ENCODE data around the gene SASH1. TPM values are rescaled to one million over a fixed set of nuclear protein-coding genes. Genes with fewer than 3 reads are reported as not detected.

The SASH1 gene
- total and polyA plus RNA-seq, 2 of the 8 experiments (the other 6 are each of a cell fraction or from before 2014, with no cell fraction given): 6.0 to 20.2 TPM

DNA sequence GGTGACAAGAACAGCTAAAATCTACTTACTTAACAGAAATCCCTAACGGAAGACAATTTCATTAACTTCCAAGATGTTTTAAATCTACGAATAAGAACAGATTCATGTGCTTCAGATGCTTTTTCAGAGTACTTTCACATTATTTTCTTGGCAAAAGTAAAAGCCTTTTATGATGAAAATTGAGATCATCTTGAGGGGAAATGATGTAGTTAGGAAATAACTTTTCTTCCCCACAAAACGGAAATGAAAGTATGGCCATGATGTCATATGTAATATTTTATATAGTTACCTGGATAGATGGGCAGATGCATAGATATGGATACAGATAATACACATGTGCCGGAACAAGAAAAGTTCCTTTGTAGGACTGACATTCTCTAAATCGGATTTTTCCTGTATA, 32.8 kb downstream of the SASH1 start (continued):
- no peak for TF ChIP-seq RAD21 (IDR thresholded peaks at IDR 0.05 in 1 of 2, conservative IDR thresholded peaks at IDR 0.05 in 1 of 2; ENCODE audit: low read depth in 2 of 2, low read length in 2 of 2)

Measured in H1 (cell line).